ENCODE measurements around the gene DEFB124.

GRCh38 chr20:31514154-31515071 lies 39.5 kb upstream of the DEFB124 start, which contains the start of gene HM13:
- TF ChIP-seq CSDC2 (CRISPR knock-in tag; IDR thresholded peaks at IDR 0.05) = peak; percentile 98
- no peak for TF ChIP-seq ARNTL (CRISPR knock-in tag; IDR thresholded peaks at IDR 0.05; ENCODE audit: borderline replicate concordance, low read depth)
- TF ChIP-seq PATZ1 (CRISPR knock-in tag; IDR thresholded peaks at IDR 0.05; ENCODE audit: borderline replicate concordance) = no peak
